ENCODE results near the gene PDE6H. TPM values are rescaled to one million over a fixed set of nuclear protein-coding genes. Genes with fewer than 3 reads are reported as not detected.

The PDE6H gene
- total and polyA plus RNA-seq, 11 donors: not detected

DNA sequence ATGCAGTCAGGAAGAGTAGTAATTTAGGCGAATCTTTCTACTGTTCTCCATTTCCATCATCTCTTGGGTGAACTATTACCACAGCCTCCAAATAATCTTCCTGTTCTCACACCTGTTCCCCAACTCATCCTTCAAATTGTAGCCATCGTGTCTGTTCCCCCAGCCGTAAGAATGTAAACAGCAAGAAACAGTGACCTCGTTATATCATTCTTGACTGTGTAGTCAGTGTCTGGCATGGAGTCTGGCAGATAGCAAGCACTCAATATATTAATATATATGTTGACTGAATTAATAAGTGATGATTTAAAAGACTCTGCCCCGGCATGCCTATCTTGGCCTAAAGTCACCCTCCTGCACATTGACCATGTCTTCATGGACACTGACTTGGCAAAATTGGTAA, 20.3 kb downstream of the PDE6H start:
- DNase-seq (no peak), ATAC-seq (no peak)
- intact Hi-C loops (cut with DNase I): loop anchor here in 6 of 10 donors (5.0 to 10.0 kb wide), 5 partner anchors 232 to 756 kb away; partner anchors contain the start of gene RERG (in 1 of the 6)
- Histone ChIP-seq H3K4me3 (no peak overlapping the region), H3K4me1 (peaks cover 0 to 39% (median 3%) of the 10 kb centered on the region in 12 donors), H3K27ac (no peak overlapping the region), H3K36me3 (no peaks in the 10 kb centered on the region), H3K9me3 (peaks cover 0 to 15% (median 2%) of the 10 kb centered on the region in 12 donors), H3K27me3 (no peaks in the 10 kb centered on the region)
- TF ChIP-seq, protein P1, sequence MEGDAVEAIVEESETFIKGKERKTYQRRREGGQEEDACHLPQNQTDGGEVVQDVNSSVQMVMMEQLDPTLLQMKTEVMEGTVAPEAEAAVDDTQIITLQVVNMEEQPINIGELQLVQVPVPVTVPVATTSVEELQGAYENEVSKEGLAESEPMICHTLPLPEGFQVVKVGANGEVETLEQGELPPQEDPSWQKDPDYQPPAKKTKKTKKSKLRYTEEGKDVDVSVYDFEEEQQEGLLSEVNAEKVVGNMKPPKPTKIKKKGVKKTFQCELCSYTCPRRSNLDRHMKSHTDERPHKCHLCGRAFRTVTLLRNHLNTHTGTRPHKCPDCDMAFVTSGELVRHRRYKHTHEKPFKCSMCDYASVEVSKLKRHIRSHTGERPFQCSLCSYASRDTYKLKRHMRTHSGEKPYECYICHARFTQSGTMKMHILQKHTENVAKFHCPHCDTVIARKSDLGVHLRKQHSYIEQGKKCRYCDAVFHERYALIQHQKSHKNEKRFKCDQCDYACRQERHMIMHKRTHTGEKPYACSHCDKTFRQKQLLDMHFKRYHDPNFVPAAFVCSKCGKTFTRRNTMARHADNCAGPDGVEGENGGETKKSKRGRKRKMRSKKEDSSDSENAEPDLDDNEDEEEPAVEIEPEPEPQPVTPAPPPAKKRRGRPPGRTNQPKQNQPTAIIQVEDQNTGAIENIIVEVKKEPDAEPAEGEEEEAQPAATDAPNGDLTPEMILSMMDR (IDR thresholded peaks at IDR 0.05): no peak
- no peak for TF ChIP-seq POLR2A (IDR thresholded peaks at IDR 0.05)
- 87 to 91% (median 90%) methylated on average over 5 of the region's 5 CpGs for WGBS, 4 donors

DNA sequence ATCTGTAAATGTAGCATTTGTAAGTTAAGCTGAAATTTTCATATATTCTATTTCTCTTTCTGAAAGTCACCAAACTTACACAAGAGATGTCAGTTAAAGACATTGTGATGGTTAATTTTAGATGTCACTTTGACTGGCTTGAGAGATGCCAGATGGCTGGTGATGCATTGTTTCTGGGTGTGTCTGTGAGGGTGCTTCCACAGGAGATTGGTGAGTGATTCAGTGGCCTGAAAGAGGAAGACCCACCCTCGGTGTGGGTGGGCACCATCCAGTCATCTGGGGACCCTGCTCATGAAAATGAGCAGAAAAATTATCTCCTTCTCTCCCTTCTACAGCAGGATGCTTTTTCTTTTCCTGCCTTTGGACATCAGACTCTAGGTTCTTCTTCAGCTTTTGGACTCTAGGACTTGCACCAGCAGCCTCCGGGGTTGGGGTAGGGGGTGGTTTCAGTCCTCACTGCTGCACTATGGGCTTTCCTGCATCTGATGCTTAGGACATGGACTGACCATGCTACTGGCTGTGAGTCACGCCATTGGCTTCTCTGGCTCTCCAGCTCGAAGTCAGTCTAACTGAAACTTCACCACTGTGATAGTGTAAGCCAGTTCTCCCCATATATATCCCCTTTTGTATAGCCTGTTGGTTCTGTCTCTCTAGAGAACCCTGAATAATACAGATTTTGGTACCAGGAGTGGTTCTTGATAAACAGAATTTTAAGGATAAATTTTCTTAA, 20.9 kb downstream of the PDE6H start:
- TF ChIP-seq POLR2A (IDR thresholded peaks at IDR 0.05): no peak
- TF ChIP-seq, protein P1 (IDR thresholded peaks at IDR 0.05): no peak
- Histone ChIP-seq H3K9me3 (peaks cover 0 to 15% (median 2%) of the 10 kb centered on the region in 12 donors), H3K4me1 (peaks cover 0 to 36% (median 3%) of the 10 kb centered on the region in 12 donors), H3K27ac (no peak overlapping the region), H3K27me3 (no peaks in the 10 kb centered on the region), H3K4me3 (no peak overlapping the region), H3K36me3 (no peaks in the 10 kb centered on the region)
- ATAC-seq: peak in 2 of 4 donors; percentile 41 to 63
- intact Hi-C loops (cut with DNase I): loop anchor here in 8 of 10 donors (2.0 to 10.0 kb wide), 7 partner anchors 149 to 756 kb away; partner anchors contain the start of genes ART4 (in 2 of the 8) and RERG (in 1 of the 8)
- WGBS, 4 donors: 66 to 71% (median 70%) methylated on average over 4 of the region's 4 CpGs
- DNase-seq: no peak

DNA sequence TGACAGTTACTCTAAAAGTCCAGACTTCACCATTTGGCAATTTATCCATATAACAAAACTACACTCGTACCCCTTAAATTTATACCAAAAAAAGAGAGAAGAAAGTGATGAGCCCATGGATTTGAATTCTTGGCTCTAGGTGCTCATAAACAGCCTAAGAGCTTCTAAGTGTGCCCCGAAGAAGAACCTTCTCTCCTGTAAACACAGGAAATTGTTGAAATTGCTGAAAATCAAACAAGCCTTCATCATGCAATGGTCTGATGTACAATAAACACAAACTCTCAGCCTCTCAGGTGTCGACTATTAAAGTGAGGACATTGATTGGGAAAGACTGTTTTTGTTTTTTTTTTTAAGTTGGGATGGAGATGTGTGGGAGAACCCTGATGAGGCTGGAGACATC, 21.8 kb downstream of the PDE6H start:
- no peaks in the 10 kb centered on the region for H3K27me3 ChIP-seq
- no peak overlapping the region for H3K4me3 ChIP-seq
- peaks cover 0 to 28% (median 2%) of the 10 kb centered on the region in 12 donors for H3K4me1 ChIP-seq
- 60 to 80% (median 72%) methylated on average over 3 of the region's 3 CpGs for WGBS, 4 donors
- no peak for ATAC-seq
- no peaks in the 10 kb centered on the region for H3K36me3 ChIP-seq
- intact Hi-C loops (cut with DNase I): loop anchor here (1.0 to 10.0 kb wide), 11 partner anchors 149 to 757 kb away; partner anchors contain the start of genes ART4 (in 2 of the 10) and RERG (in 2 of the 10)
- TF ChIP-seq, protein P1 (IDR thresholded peaks at IDR 0.05): no peak
- no peak for TF ChIP-seq POLR2A (IDR thresholded peaks at IDR 0.05)
- H3K27ac ChIP-seq: no peak overlapping the region
- H3K9me3 ChIP-seq: peaks cover 0 to 15% (median 2%) of the 10 kb centered on the region in 12 donors
- no peak for DNase-seq

Data from heart left ventricle (tissue), 16 donors.